Cardiac muscle cell (in vitro differentiated cells and primary cell): ENCODE results near the gene EIF2AK2. TPM values are rescaled to one million over a fixed set of nuclear protein-coding genes. Genes with fewer than 3 reads are reported as not detected.

Experiments
- DNase-seq, 2 donors: peaks; one replicate each; pipeline versions ENCODE4 v3.0.0 to v3.0.0-alpha.2; 2010 to 2017; ENCODE audit warnings: low read depth in 1 of 2, low spot score in 1 of 2
- H3K27ac ChIP-seq: fragments of 200-600 bp; sonication (generic); 2 replicates; pipeline ENCODE4 v1.5.1; 2016
- H3K27me3 ChIP-seq: fragments of 200-600 bp; sonication (generic); 2 replicates; pipeline ENCODE4 v1.6.0; 2016; ENCODE audit warnings: control low read depth
- H3K36me3 ChIP-seq: fragments of 200-600 bp; sonication (generic); 2 replicates; pipeline ENCODE4 v1.5.1; 2016; ENCODE audit warnings: control low read depth
- H3K4me1 ChIP-seq: fragments of 200-600 bp; sonication (generic); 2 replicates; pipeline ENCODE4 v1.8.1; 2017; ENCODE audit warnings: low read depth, mild to moderate bottlenecking, mixed run types
- H3K4me3 ChIP-seq: fragments of 200-600 bp; sonication (generic); 2 replicates; pipeline ENCODE4 v1.5.1; 2016; ENCODE audit warnings: mild to moderate bottlenecking
- H3K9me3 ChIP-seq: fragments of 200-600 bp; sonication (generic); 2 replicates; pipeline ENCODE4 v1.5.1; 2017; ENCODE audit warnings: low read depth, mild to moderate bottlenecking, control low read depth
- CTCF ChIP-seq: IDR thresholded peaks from 2 replicates; pipeline ENCODE4 v1.5.1; 2012; ENCODE audit warnings: low read depth, mild to moderate bottlenecking, low read length
- polyA plus RNA-seq: library from polyadenylated mRNA; unstranded; fragments of >200 nt; fragmentation: Nextera tagmentation; extraction: Ambion mirVana; gene quantifications from 2 replicates; pipeline ENCODE4 v1.2.1, GENCODE V29; 2016
- total RNA-seq: library from RNA; depleted of rRNA; stranded (reverse); fragments of >200 nt; gene quantifications from 2 replicates; pipeline ENCODE4 v1.2.3, GENCODE V29; 2016

EIF2AK2 gene
- total and polyA plus RNA-seq, 2 experiments from 2014 or later = 12.3 to 12.5 TPM

DNA sequence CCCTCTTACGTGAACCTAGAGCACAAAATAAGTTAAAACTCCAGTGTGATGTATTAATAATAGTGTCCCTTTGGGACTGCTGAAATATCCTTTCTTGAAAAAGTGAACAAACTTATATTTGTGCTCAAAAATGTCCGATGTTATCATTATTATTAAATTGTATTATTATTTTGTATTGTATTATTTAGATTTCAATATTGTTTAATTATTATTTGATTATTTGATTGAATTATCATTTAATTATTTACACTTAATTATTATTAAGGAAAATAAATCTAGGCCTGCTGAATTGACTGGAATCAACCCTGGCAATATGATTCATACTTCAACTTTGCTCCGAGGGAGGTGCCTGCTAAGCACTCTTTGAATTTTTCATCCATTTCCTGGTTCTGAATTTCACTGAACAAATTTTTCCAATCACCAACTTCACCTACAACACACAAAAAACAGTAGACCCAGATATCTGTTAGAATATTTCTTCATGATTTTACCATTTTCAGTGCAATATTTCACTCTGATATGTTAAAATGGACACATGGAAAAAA, 10.9 kb upstream of the EIF2AK2 start:
- TF ChIP-seq CTCF = no peak
- H3K36me3 ChIP-seq = no peaks in the 10 kb centered on the region
- no peak overlapping the region for H3K27ac ChIP-seq
- H3K4me3 ChIP-seq = no peak overlapping the region
- no peaks in the 10 kb centered on the region for H3K27me3 ChIP-seq
- no peaks in the 10 kb centered on the region for H3K9me3 ChIP-seq
- no peak for DNase-seq
- no peaks in the 10 kb centered on the region for H3K4me1 ChIP-seq

DNA sequence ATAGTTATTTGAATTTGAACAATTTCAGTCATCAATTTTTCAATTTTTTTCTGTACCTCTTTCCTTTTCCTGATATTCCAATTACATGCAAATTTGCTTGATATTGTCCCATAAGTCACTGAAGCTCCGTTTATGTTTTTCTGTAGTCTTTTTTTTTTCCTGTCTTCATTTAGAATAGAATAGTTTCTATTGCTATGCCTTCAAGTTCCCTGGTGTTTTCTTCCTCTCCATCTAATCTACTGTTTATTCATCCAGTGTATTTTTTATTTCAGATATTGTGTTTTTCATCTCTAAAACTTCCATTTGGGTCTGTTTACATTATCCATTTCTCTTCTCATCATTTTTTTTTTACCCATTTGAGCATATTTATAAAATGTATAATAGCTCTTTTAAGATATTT, 8.0 kb upstream of the EIF2AK2 start:
- H3K4me1 ChIP-seq = no peaks in the 10 kb centered on the region
- H3K36me3 ChIP-seq = no peaks in the 10 kb centered on the region
- H3K27me3 ChIP-seq = no peaks in the 10 kb centered on the region
- no peak for DNase-seq
- no peak for TF ChIP-seq CTCF
- H3K27ac ChIP-seq = no peak overlapping the region
- H3K4me3 ChIP-seq = no peak overlapping the region
- H3K9me3 ChIP-seq = no peaks in the 10 kb centered on the region

GRCh38 chr2:37156071-37156856, 516 bp downstream of the EIF2AK2 start:
- no peaks in the 10 kb centered on the region for H3K27me3 ChIP-seq
- peak overlapping the region; percentile 57 for H3K4me3 ChIP-seq
- peak overlapping the region; percentile 54 for H3K27ac ChIP-seq
- no peaks in the 10 kb centered on the region for H3K36me3 ChIP-seq
- peaks cover 4% of the 10 kb centered on the region for H3K4me1 ChIP-seq
- no peaks in the 10 kb centered on the region for H3K9me3 ChIP-seq
- DNase-seq = peak; percentile 51 to 67
- no peak for TF ChIP-seq CTCF

DNA sequence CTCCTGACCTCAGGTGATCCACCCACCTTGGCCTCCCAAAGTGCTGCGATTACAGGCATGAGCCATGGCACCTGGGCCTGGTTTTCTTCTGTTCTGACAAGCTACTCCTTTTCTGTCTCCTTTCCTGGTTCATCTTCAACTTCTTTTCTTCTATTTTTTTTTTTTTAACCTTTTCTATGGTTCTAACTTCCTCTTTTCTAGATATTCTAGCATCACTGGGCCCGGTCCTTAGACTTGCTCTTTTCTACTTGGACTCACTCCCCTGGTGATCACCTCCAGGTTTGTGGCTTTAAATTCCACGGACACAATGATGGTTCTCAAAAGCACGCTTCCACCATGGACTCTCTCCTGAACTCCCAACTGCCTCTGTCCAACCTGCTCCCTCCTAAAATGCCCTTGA, 2.0 kb downstream of the EIF2AK2 start:
- Histone ChIP-seq H3K27ac (no peak overlapping the region), H3K4me1 (peaks cover 4% of the 10 kb centered on the region), H3K9me3 (no peaks in the 10 kb centered on the region), H3K27me3 (no peaks in the 10 kb centered on the region), H3K4me3 (no peak overlapping the region), H3K36me3 (no peaks in the 10 kb centered on the region)
- no peak for TF ChIP-seq CTCF
- no peak for DNase-seq

- Histone ChIP-seq H3K27ac (no peak overlapping the region), H3K27me3 (no peaks in the 10 kb centered on the region), H3K36me3 (no peaks in the 10 kb centered on the region), H3K9me3 (no peaks in the 10 kb centered on the region), H3K4me1 (peaks cover 4% of the 10 kb centered on the region), H3K4me3 (no peak overlapping the region)
- DNase-seq = no peak
- TF ChIP-seq CTCF = no peak
Measured at GRCh38 chr2:37153224-37153623, 3.6 kb downstream of the EIF2AK2 start.
